HepG2 (cell line): Measurements from ENCODE around the gene PMVK. TPM values are rescaled to one million over a fixed set of nuclear protein-coding genes. Genes with fewer than 3 reads are reported as not detected.

Source experiments
- BHLHE40 ChIP-seq: IDR thresholded peaks from 2 replicates; pipeline ENCODE4 v1.6.1; 2011; ENCODE audit warnings: low read length, improper control_type of control experiment
- ELF3 ChIP-seq: IDR thresholded peaks from 2 replicates; pipeline ENCODE4 v1.6.1; 2016; ENCODE audit warnings: missing genetic modification reagents, missing compliant biosample characterization
- ETV5 ChIP-seq: IDR thresholded peaks from 2 replicates; pipeline ENCODE4 v1.6.1; 2018; ENCODE audit warnings: missing biosample characterization, missing genetic modification reagents, inconsistent platforms, borderline replicate concordance
- FLYWCH1 ChIP-seq: sonication (generic); formaldehyde crosslinking; IDR thresholded peaks from 2 replicates; pipeline ENCODE4 v1.8.1; 2023; ENCODE audit warnings: mild to moderate bottlenecking, missing genetic modification reagents
- GPN1 ChIP-seq: sonication (generic); formaldehyde crosslinking; IDR thresholded peaks from 2 replicates; pipeline ENCODE4 v1.5.1; 2020; ENCODE audit warnings: missing genetic modification reagents, borderline replicate concordance
- HDAC1 ChIP-seq: sonication (generic); formaldehyde crosslinking; IDR thresholded peaks from 2 replicates; pipeline ENCODE4 v1.5.1; 2020; ENCODE audit warnings: mild to moderate bottlenecking, missing genetic modification reagents
- HHEX ChIP-seq: IDR thresholded peaks from 2 replicates; pipeline ENCODE4 v1.6.1; 2016; ENCODE audit warnings: control low read depth
- KAT8 ChIP-seq: IDR thresholded peaks from 2 replicates; pipeline ENCODE4 v1.6.1; 2016; ENCODE audit warnings: missing genetic modification reagents, missing compliant biosample characterization
- NR2F2 ChIP-seq: IDR thresholded peaks from 2 replicates; pipeline ENCODE4 v1.6.1; 2012; ENCODE audit warnings: low read depth, inconsistent platforms, borderline replicate concordance
- ZBTB8A ChIP-seq: sonication (generic); formaldehyde crosslinking; IDR thresholded peaks from 2 replicates; pipeline ENCODE4 v1.4.0; 2020; ENCODE audit warnings: mild to moderate bottlenecking, low read depth, missing genetic modification reagents, borderline replicate concordance
- ZFX ChIP-seq: sonication (generic); formaldehyde crosslinking; IDR thresholded peaks from 2 replicates; pipeline ENCODE4 v1.4.0; 2020; ENCODE audit warnings: mild to moderate bottlenecking, low read depth, missing genetic modification reagents, moderate library complexity
- ZNF547 ChIP-seq: sonication (generic); formaldehyde crosslinking; IDR thresholded peaks from 2 replicates; pipeline ENCODE4 v1.5.1; 2020; ENCODE audit warnings: mild to moderate bottlenecking, missing genetic modification reagents
- ZNF703 ChIP-seq: sonication (generic); formaldehyde crosslinking; IDR thresholded peaks from 2 replicates; pipeline ENCODE4 v1.5.1; 2020; ENCODE audit warnings: missing genetic modification reagents, mild to moderate bottlenecking, moderate library complexity, borderline replicate concordance
- ZNF746 ChIP-seq: sonication (generic); formaldehyde crosslinking; IDR thresholded peaks from 2 replicates; pipeline ENCODE4 v1.8.0; 2022; ENCODE audit warnings: mild to moderate bottlenecking, missing genetic modification reagents
- polyA plus RNA-seq, 8 experiments: library from polyadenylated mRNA; depleted of rRNA in 3 of 8; stranded (reverse) in 7 of 8; unstranded in 1 of 8; fragments of >200 nt; fragmentation: Illumina TruSeq in 4 of 8; extraction: Trizol in 4 of 8; gene quantifications; 2 replicates each; pipeline versions ENCODE4 v1.2.1 to v1.2.3, GENCODE V29; 2011 to 2016; ENCODE audit warnings: low read depth in 4 of 8, missing spikeins in 1 of 8, mixed read lengths in 1 of 8; ENCODE audit not compliant: insufficient read depth in 1 of 8
- total RNA-seq, 5 experiments: library from RNA; depleted of rRNA; stranded (reverse); fragments of >200 nt; fragmentation: Illumina TruSeq; extraction: Trizol; gene quantifications; 2 replicates each; pipeline ENCODE4 v1.2.3, GENCODE V29; 2016; ENCODE audit warnings: low read depth in 1 of 5
- TF ChIP-seq, protein P1 (sequence below): sonication (generic); formaldehyde crosslinking; IDR thresholded peaks from 2 replicates; pipeline ENCODE4 v1.4.0; 2020; ENCODE audit warnings: mild to moderate bottlenecking, missing genetic modification reagents
- TF ChIP-seq, protein P2 (sequence below): sonication (generic); formaldehyde crosslinking; IDR thresholded peaks from 2 replicates; pipeline ENCODE4 v1.5.1; 2020; ENCODE audit warnings: mild to moderate bottlenecking, missing genetic modification reagents, moderate library complexity
- TF ChIP-seq, protein P3 (sequence below): sonication (generic); formaldehyde crosslinking; IDR thresholded peaks from 2 replicates; pipeline ENCODE4 v1.5.0; 2020; ENCODE audit warnings: missing genetic modification reagents, mild to moderate bottlenecking, borderline replicate concordance
- TF ChIP-seq, protein P4 (sequence below): sonication (generic); formaldehyde crosslinking; IDR thresholded peaks from 2 replicates; pipeline ENCODE4 v1.4.0; 2020; ENCODE audit warnings: missing genetic modification reagents, borderline replicate concordance
- TF ChIP-seq, protein P5 (sequence below): sonication (generic); formaldehyde crosslinking; IDR thresholded peaks from 2 replicates; pipeline ENCODE4 v1.4.0; 2020; ENCODE audit warnings: missing genetic modification reagents; ENCODE audit errors: not compliant biosample characterization

The PMVK gene
- total and polyA plus RNA-seq, 2 of the 13 experiments (the other 11 are each of a cell fraction or from before 2014, with no cell fraction given), result 3.9 to 12.6 TPM

DNA sequence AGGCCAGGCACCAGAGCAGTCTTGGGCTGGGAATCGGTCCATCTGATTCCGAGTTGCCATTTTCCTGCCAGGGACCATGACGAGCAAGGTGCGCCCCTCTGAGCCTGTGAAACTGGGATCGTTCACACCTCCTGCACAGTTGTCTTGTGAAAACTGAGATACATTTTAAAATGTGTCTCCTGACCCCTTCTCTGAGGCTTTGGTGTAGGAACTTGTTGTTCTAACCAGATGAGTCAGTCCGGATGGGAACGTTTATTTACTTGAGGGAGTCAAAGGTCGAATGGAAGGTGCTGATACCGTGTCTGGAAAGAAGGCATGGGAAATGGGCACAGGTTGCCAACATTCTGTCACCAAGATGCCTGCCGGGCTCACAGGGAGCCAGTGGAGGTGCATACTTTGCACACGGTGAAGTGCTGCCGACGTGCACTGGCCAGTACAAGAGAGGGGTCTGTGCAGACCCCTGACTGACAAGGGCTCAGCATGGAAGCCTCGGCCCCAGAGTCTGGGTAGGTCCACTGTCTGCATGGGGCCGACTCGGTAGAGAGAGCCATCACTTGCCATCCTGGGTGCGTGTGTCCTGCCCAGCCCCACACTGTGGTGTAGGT lies 59.0 kb downstream of the PMVK start (continued):
- TF ChIP-seq NR2F2, result peak; percentile 38; the same call in 1 of the 2 replicates
- peak; percentile 92; the same call in 1 of the 2 replicates for TF ChIP-seq ETV5 (CRISPR knock-in tag)
- TF ChIP-seq, protein P1, sequence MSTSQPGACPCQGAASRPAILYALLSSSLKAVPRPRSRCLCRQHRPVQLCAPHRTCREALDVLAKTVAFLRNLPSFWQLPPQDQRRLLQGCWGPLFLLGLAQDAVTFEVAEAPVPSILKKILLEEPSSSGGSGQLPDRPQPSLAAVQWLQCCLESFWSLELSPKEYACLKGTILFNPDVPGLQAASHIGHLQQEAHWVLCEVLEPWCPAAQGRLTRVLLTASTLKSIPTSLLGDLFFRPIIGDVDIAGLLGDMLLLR (CRISPR knock-in tag), result no peak
- TF ChIP-seq, protein P2, sequence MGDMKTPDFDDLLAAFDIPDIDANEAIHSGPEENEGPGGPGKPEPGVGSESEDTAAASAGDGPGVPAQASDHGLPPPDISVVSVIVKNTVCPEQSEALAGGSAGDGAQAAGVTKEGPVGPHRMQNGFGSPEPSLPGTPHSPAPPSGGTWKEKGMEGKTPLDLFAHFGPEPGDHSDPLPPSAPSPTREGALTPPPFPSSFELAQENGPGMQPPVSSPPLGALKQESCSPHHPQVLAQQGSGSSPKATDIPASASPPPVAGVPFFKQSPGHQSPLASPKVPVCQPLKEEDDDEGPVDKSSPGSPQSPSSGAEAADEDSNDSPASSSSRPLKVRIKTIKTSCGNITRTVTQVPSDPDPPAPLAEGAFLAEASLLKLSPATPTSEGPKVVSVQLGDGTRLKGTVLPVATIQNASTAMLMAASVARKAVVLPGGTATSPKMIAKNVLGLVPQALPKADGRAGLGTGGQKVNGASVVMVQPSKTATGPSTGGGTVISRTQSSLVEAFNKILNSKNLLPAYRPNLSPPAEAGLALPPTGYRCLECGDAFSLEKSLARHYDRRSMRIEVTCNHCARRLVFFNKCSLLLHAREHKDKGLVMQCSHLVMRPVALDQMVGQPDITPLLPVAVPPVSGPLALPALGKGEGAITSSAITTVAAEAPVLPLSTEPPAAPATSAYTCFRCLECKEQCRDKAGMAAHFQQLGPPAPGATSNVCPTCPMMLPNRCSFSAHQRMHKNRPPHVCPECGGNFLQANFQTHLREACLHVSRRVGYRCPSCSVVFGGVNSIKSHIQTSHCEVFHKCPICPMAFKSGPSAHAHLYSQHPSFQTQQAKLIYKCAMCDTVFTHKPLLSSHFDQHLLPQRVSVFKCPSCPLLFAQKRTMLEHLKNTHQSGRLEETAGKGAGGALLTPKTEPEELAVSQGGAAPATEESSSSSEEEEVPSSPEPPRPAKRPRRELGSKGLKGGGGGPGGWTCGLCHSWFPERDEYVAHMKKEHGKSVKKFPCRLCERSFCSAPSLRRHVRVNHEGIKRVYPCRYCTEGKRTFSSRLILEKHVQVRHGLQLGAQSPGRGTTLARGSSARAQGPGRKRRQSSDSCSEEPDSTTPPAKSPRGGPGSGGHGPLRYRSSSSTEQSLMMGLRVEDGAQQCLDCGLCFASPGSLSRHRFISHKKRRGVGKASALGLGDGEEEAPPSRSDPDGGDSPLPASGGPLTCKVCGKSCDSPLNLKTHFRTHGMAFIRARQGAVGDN (CRISPR knock-in tag), result peak; percentile 29
- TF ChIP-seq KAT8 (CRISPR knock-in tag), result peak; percentile 36; the same call in 1 of the 2 replicates
- TF ChIP-seq GPN1, result no peak
- TF ChIP-seq ELF3, result 0 out of 2 replicates have a peak, but pooled peaks have one; percentile 28
- no peak for TF ChIP-seq ZNF703 (CRISPR knock-in tag)
- TF ChIP-seq, protein P3, sequence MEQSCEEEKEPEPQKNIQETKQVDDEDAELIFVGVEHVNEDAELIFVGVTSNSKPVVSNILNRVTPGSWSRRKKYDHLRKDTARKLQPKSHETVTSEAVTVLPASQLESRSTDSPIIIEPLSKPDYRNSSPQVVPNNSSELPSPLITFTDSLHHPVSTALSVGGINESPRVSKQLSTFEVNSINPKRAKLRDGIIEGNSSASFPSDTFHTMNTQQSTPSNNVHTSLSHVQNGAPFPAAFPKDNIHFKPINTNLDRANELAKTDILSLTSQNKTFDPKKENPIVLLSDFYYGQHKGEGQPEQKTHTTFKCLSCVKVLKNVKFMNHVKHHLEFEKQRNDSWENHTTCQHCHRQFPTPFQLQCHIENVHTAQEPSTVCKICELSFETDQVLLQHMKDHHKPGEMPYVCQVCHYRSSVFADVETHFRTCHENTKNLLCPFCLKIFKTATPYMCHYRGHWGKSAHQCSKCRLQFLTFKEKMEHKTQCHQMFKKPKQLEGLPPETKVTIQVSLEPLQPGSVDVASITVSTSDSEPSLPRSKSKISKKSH (CRISPR knock-in tag), result peak; percentile 52; the same call in 1 of the 2 replicates
- peak; percentile 47; the same call in 1 of the 2 replicates for TF ChIP-seq HDAC1 (CRISPR knock-in tag)
- TF ChIP-seq, protein P4, sequence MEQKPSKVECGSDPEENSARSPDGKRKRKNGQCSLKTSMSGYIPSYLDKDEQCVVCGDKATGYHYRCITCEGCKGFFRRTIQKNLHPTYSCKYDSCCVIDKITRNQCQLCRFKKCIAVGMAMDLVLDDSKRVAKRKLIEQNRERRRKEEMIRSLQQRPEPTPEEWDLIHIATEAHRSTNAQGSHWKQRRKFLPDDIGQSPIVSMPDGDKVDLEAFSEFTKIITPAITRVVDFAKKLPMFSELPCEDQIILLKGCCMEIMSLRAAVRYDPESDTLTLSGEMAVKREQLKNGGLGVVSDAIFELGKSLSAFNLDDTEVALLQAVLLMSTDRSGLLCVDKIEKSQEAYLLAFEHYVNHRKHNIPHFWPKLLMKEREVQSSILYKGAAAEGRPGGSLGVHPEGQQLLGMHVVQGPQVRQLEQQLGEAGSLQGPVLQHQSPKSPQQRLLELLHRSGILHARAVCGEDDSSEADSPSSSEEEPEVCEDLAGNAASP (CRISPR knock-in tag), result no peak
- TF ChIP-seq ZNF547 (CRISPR knock-in tag), result peak; percentile 51; the same call in 1 of the 2 replicates
- no peak for TF ChIP-seq FLYWCH1 (CRISPR knock-in tag)
- TF ChIP-seq ZNF746 (CRISPR knock-in tag), result peak; percentile 51; the same call in 1 of the 2 replicates
- TF ChIP-seq HHEX (CRISPR knock-in tag), result 0 out of 2 replicates have a peak, but pooled peaks have one; percentile 37
- 0 out of 2 replicates have a peak, but pooled peaks have one; percentile 13 for TF ChIP-seq ZFX (CRISPR knock-in tag)
- TF ChIP-seq, protein P5, sequence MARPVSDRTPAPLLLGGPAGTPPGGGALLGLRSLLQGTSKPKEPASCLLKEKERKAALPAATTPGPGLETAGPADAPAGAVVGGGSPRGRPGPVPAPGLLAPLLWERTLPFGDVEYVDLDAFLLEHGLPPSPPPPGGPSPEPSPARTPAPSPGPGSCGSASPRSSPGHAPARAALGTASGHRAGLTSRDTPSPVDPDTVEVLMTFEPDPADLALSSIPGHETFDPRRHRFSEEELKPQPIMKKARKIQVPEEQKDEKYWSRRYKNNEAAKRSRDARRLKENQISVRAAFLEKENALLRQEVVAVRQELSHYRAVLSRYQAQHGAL (CRISPR knock-in tag), result no peak
- peak; percentile 12; the same call in 1 of the 2 replicates for TF ChIP-seq BHLHE40
- TF ChIP-seq ZBTB8A (CRISPR knock-in tag), result no peak
